HG03457 (cell line): ENCODE results near the gene EEF1AKMT2.
"Not testable (repeated sequence)": the region's sequence is repeated elsewhere in the genome, so short reads cannot be mapped to it uniquely, and the experiment has no call there.

Experiments
- ATAC-seq: cut with Tn5 transposase; IDR thresholded peaks from one replicate; pipeline ENCODE4 v1.9.1; 2021; ENCODE audit warnings: moderate number of reproducible peaks; ENCODE audit not compliant: unreplicated experiment

The EEF1AKMT2 gene

GRCh38 chr10:124791547-124792348 is at the start of gene EEF1AKMT2:
TSS of gene EEF1AKMT2 (minus strand) at chr10:124791887. CDS start at chr10:124791833, 54 bp downstream.
- peak; percentile 88 for ATAC-seq

GRCh38 chr10:124837687-124838086 is 46.0 kb upstream of the EEF1AKMT2 start:
- ATAC-seq: no peak

- ATAC-seq: no peak
Measured at GRCh38 chr10:124831116-124831515, 39.4 kb upstream of the EEF1AKMT2 start.

DNA sequence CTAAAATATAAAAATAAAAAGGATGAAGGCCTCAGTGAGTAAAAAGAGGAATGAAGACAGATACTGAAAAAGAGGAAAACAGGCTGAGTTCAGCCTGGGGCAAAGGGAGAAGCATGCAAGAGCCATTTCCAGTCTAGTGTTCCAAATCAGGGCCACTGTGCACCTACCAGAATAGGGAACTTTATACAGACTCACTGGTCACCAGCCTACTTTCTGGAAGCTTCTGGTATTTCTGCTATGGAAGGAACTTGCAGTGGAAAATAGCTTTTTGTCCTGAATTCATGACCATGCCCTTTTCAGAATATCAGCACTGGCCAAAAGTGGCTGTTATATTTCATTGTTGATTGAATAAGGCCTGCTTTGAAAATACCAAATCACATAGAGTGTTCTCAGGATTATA is 38.8 kb upstream of the EEF1AKMT2 start:
- no peak for ATAC-seq

DNA sequence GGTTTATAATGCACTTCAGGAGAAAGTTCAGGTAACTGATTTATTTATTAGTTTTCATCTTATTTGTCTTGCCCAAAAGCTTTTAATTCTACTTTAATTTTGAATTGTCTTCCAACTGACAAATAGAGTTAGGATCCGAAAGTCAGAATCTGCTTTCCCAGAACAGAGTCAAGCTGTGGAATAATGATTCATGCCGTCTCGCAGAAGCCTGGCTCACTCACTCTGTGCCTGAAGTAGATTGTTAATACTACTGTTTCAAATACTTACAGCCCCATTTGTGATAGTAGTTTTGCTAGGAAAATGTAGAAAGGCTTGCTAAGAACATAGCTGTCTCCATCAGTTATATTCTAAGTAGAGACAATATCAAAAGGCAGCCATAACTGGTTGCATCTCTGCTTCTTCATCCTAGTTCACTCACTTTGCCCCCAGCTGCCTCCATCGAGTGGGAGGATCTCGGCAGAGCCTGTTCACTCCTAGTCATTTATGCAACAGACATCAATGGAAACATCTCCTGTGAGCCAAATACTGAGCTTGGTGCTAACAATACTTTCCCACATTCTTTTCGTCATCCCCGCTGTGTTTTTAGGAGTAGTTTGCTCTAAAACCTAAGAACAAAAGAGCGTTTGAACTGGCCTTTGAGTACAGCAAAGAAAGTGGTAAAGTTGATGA is 37.9 kb upstream of the EEF1AKMT2 start:
- no peak for ATAC-seq

- no peak for ATAC-seq
Measured at GRCh38 chr10:124827474-124827873, 35.8 kb upstream of the EEF1AKMT2 start.

DNA sequence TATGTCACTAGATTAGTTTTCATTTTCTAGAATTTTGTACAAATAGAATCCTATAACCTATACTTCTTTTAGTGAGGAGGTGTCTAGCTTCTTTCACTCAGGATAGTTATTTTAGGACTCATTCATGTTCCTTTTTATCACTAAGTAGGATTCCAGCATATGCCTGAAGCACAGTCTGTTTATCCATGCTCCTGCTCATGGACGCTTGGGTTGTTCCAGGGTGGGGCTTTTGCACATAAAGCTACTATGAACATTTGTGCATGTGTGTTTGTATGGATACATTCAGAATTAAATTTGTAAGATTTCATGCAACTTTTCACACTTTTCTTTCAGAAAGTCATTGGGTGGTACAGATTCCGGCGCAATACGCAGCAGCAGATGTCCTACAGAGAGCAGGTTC is 34.6 kb upstream of the EEF1AKMT2 start:
- ATAC-seq: no peak

DNA sequence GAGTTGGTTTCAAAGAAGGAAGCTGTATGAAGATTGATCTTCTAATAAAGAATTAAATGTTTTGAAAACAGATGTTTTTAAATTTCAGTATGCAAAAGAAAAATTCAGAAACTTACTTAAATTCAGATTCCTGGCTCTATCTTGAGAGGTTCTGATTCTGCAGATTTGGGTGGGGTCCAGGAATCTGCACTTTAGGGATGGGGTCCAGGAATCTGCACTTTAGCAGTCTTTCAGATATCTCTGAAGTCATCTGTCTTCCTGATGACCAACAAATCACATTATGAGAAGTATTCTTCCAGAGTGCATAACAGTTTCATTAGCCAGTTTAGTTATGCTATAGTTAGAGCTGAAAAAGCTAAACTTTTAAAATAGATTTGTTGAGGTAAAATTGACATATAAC is 34.0 kb upstream of the EEF1AKMT2 start:
- no peak for ATAC-seq

DNA sequence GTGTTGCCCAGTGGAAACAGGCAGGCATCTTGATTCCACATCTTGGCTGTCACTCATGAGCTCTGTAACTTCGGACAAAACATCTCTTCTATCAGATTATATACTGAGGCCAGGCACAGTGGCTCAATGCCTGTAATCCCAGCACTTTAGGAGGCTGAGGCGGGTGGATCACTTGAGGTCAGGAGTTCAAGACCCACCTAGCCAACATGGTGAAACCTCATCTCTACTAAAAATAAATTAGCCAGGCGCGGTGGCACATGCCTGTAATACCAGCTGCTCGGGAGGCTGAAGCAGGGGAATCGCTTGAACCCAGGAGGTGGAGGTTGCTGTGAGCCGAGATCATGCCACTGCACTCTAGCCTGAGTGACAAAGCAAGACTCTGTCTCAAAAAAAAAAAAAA is 33.2 kb upstream of the EEF1AKMT2 start:
- not testable (repeated sequence) for ATAC-seq

- no peak for ATAC-seq
Measured at GRCh38 chr10:124824507-124824906, 32.8 kb upstream of the EEF1AKMT2 start.

DNA sequence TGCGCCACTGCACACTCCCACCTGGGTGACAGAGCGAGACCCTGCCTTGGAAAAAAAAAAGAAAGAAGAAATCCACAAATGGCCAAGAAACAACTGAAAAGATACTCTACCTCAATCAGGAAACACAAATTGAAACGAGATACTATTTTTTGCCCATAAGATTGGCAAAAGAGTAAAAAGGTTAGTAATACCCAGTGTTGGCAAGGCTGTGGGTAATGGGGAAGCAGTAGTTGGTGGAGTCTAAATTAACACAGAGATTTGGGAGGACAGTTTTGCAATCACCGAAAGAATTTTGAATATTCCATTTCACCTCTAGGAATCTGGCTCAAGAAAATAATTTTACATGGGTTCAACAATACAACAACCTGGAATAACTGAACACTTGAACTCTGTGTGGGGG is 29.8 kb upstream of the EEF1AKMT2 start:
- ATAC-seq: no peak

- ATAC-seq: no peak
Measured at GRCh38 chr10:124820121-124820520, 28.4 kb upstream of the EEF1AKMT2 start.

- ATAC-seq: peak; percentile 27
Measured at GRCh38 chr10:124802313-124802675, 10.6 kb upstream of the EEF1AKMT2 start.

DNA sequence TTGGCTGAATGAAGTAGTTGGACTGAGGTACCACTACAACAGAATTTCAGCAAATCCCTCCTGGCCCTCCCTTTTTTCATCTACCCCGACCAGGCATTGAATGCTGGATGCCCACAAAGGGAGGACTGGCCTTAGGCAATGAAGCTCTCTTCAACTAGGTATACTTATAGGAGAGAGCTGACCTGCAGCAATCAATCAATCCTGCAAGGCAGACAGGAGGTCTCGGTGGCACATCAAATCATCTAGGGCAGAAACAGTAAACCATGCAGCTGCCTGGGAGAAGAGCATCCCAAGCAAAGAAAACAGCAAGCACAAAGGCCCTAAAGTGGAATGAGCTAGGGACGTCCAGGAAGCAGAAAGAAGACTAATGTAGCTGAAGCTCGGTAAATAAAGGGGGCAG is 7.5 kb upstream of the EEF1AKMT2 start:
- no peak for ATAC-seq

GRCh38 chr10:124798781-124799180 is 7.1 kb upstream of the EEF1AKMT2 start:
- no peak for ATAC-seq

GRCh38 chr10:124798364-124798763 is 6.7 kb upstream of the EEF1AKMT2 start:
- ATAC-seq: no peak

DNA sequence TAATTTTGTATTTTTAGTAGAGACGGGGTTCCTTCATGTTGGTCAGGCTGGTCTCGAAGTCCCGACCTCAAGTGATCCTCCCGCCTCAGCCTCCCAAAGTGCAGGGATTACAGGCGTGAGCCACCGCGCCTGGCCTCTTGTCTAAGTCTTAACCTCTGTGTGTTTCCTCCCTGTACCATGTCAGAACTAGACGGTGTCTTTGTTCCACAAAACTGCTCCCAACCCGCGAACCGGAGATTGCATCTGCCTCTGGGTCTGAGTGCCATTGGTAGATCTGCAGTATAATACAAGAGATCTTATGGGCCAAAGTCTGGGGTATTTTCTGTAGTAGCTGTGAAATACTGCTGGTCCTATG is 1.3 kb upstream of the EEF1AKMT2 start:
- no peak for ATAC-seq

DNA sequence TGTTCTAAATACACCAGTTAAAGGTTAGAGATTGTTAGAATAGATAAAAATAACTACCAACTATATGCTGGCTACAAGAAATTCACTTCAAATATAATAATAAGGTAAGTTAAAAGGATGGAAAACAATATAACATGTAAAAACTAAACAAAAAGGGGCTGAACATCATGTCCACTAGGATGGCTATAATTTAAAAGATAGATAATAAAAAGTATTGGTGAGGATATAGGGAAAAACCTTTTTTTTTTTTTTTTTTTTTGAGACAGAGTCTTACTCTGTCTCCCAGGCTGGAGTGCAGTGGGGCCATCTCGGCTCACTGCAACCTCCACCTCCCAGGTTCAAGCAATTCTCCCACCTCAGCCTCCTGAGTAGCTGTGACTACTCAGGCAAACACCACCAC is 8.8 kb downstream of the EEF1AKMT2 start:
- ATAC-seq: not testable (repeated sequence)

GRCh38 chr10:124768791-124769190 is 22.9 kb downstream of the EEF1AKMT2 start:
- ATAC-seq: no peak

GRCh38 chr10:124765256-124765655 is 26.4 kb downstream of the EEF1AKMT2 start:
- ATAC-seq: no peak

GRCh38 chr10:124763267-124763666 is 28.4 kb downstream of the EEF1AKMT2 start:
- no peak for ATAC-seq

- no peak for ATAC-seq
Measured at GRCh38 chr10:124762281-124762680, 29.4 kb downstream of the EEF1AKMT2 start.
